Measurements from ENCODE around the gene GRB10.

DNA sequence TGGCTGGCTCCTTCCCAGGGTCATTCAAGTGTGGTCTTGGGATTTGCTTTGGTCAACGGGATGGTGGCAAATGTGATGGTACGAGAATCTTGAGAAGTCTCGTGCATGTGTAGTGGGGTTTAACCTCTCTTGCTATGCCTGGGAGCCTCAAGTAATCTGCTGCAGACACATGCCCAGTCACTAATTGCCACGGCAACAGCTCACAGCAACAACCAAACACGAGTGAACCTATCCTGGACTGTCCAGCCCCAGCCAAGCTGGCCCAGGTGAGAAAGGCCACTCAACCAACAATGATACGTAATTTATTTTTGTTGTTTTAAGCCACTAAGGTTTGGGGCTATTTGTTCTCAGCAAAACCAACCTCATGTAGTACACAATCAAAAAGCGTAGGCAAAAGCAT is 179.4 kb downstream of the GRB10 start:
- TF ChIP-seq, protein P1, sequence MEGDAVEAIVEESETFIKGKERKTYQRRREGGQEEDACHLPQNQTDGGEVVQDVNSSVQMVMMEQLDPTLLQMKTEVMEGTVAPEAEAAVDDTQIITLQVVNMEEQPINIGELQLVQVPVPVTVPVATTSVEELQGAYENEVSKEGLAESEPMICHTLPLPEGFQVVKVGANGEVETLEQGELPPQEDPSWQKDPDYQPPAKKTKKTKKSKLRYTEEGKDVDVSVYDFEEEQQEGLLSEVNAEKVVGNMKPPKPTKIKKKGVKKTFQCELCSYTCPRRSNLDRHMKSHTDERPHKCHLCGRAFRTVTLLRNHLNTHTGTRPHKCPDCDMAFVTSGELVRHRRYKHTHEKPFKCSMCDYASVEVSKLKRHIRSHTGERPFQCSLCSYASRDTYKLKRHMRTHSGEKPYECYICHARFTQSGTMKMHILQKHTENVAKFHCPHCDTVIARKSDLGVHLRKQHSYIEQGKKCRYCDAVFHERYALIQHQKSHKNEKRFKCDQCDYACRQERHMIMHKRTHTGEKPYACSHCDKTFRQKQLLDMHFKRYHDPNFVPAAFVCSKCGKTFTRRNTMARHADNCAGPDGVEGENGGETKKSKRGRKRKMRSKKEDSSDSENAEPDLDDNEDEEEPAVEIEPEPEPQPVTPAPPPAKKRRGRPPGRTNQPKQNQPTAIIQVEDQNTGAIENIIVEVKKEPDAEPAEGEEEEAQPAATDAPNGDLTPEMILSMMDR (IDR thresholded peaks at IDR 0.05) = no peak
- TF ChIP-seq POLR2A (IDR thresholded peaks at IDR 0.05) (no peak), EP300 (IDR thresholded peaks at IDR 0.05; ENCODE audit: low read depth) (no peak), POLR2AphosphoS5 (IDR thresholded peaks at IDR 0.05) (no peak)
